Esophagus (tissue), 2 donors: ENCODE measurements around the gene FHL1. TPM values are rescaled to one million over a fixed set of nuclear protein-coding genes. Genes with fewer than 3 reads are reported as not detected.
"Not testable (repeated sequence)": the region's sequence is repeated elsewhere in the genome, so short reads cannot be mapped to it uniquely, and the experiment has no call there.

Source experiments
- H3K27ac ChIP-seq, 2 donors: one replicate each; pipeline ENCODE4 v1.5.1; 2013; ENCODE audit warnings: low read depth in 2 of 2, mild to moderate bottlenecking in 2 of 2, inconsistent platforms in 1 of 2, low read length in 1 of 2, moderate library complexity in 1 of 2
- H3K27me3 ChIP-seq, 2 donors: one replicate each; pipeline ENCODE4 v1.6.1; 2013; ENCODE audit warnings: low read length in 2 of 2, control low read depth in 1 of 2, mild to moderate bottlenecking in 1 of 2; ENCODE audit not compliant: insufficient read depth in 2 of 2, control insufficient read depth in 1 of 2
- H3K36me3 ChIP-seq, 2 donors: one replicate each; pipeline ENCODE4 v1.6.1; 2013; ENCODE audit warnings: low read length in 1 of 2; ENCODE audit not compliant: control insufficient read depth in 2 of 2, insufficient read depth in 2 of 2
- H3K4me1 ChIP-seq, 2 donors: one replicate each; pipeline ENCODE4 v1.6.1; 2013; ENCODE audit warnings: low read length in 1 of 2; ENCODE audit not compliant: control insufficient read depth in 2 of 2, insufficient read depth in 2 of 2
- H3K4me3 ChIP-seq, 2 donors: one replicate each; pipeline ENCODE4 v1.5.1; 2013; ENCODE audit warnings: low read length in 2 of 2, mild to moderate bottlenecking in 2 of 2, low read depth in 1 of 2, moderate library complexity in 1 of 2
- H3K9me3 ChIP-seq, 2 donors: one replicate each; pipeline ENCODE4 v1.6.1; 2013; ENCODE audit warnings: mild to moderate bottlenecking in 2 of 2, low read depth in 1 of 2, low read length in 1 of 2, moderate library complexity in 1 of 2; ENCODE audit not compliant: control insufficient read depth in 2 of 2, insufficient read depth in 1 of 2
- WGBS, 2 donors: extraction: QIAGEN DNeasy Blood & Tissue Kit; methylation state at CpG; one replicate each; pipeline ENCODE4 v1.1.7; 2013; 5-methylcytosine and 5-hydroxymethylcytosine counted together
- polyA plus RNA-seq, 2 donors: library from polyadenylated mRNA; stranded (reverse); fragments of 200-250 nt; gene quantifications; one replicate each; pipeline ENCODE4 v1.2.3, GENCODE V29; 2013
- donor health status: healthy with polysubstance abuse.
- donor health status: Bipolar disorder and iron deficiency.

The FHL1 gene
- polyA plus RNA-seq, 2 donors = 70.7 to 127 TPM

- WGBS, 2 donors = 87 to 97% methylated on average over 3 of the region's 3 CpGs
- no peak overlapping the region for H3K4me3 ChIP-seq
- H3K36me3 ChIP-seq = peaks cover 0 to 4% of the 10 kb centered on the region in 2 donors
Observed at GRCh38 chrX:136221851-136222513, 74.6 kb downstream of the FHL1 start.

GRCh38 chrX:136227074-136227473 lies 79.7 kb downstream of the FHL1 start:
- Histone ChIP-seq H3K9me3 (no peaks in the 10 kb centered on the region), H3K36me3 (peaks cover 0 to 3% of the 10 kb centered on the region in 2 donors), H3K27ac (no peak overlapping the region), H3K4me3 (no peak overlapping the region), H3K27me3 (no peaks in the 10 kb centered on the region), H3K4me1 (no peaks in the 10 kb centered on the region)

More at GRCh38 chrX:136221851-136222513, 74.6 kb downstream of the FHL1 start:
- Histone ChIP-seq H3K9me3 (no peaks in the 10 kb centered on the region), H3K4me1 (no peaks in the 10 kb centered on the region), H3K27ac (no peak overlapping the region), H3K27me3 (no peaks in the 10 kb centered on the region)

- Histone ChIP-seq H3K4me3 (no peak overlapping the region), H3K27ac (no peak overlapping the region), H3K9me3 (no peaks in the 10 kb centered on the region), H3K4me1 (no peaks in the 10 kb centered on the region), H3K36me3 (peaks cover 0 to 3% of the 10 kb centered on the region in 2 donors), H3K27me3 (no peaks in the 10 kb centered on the region)
- 74 to 81% methylated on average over 8 of the region's 8 CpGs for WGBS, 2 donors
Observed at GRCh38 chrX:136227948-136228838, 80.9 kb downstream of the FHL1 start.

GRCh38 chrX:136228839-136229207 lies 81.5 kb downstream of the FHL1 start:
- Histone ChIP-seq H3K27ac (no peak overlapping the region), H3K4me3 (no peak overlapping the region), H3K4me1 (no peaks in the 10 kb centered on the region), H3K36me3 (peaks cover 0 to 3% of the 10 kb centered on the region in 2 donors), H3K27me3 (no peaks in the 10 kb centered on the region), H3K9me3 (no peaks in the 10 kb centered on the region)
- WGBS, 2 donors = 71 to 77% methylated on average over 3 of the region's 3 CpGs

- Histone ChIP-seq H3K36me3 (no peaks in the 10 kb centered on the region), H3K27ac (no peak overlapping the region), H3K27me3 (no peaks in the 10 kb centered on the region), H3K4me1 (no peaks in the 10 kb centered on the region), H3K9me3 (no peaks in the 10 kb centered on the region), H3K4me3 (no peak overlapping the region)
- WGBS, 2 donors = 59 to 86% methylated on average over 3 of the region's 3 CpGs
Observed at GRCh38 chrX:136237074-136237473, 89.7 kb downstream of the FHL1 start.

GRCh38 chrX:136237849-136238248 lies 90.5 kb downstream of the FHL1 start:
- not testable (repeated sequence) for H3K9me3 ChIP-seq, H3K27me3 ChIP-seq, H3K4me3 ChIP-seq, H3K36me3 ChIP-seq, H3K4me1 ChIP-seq, H3K27ac ChIP-seq
- 85 to 96% methylated on average over 2 of the region's 4 CpGs for WGBS, 2 donors

- no peak overlapping the region for H3K4me3 ChIP-seq
- no peaks in the 10 kb centered on the region for H3K4me1 ChIP-seq
- H3K36me3 ChIP-seq = no peaks in the 10 kb centered on the region
- WGBS, 2 donors = 63 to 76% methylated on average over 6 of the region's 6 CpGs
- no peak overlapping the region for H3K27ac ChIP-seq
- no peaks in the 10 kb centered on the region for H3K27me3 ChIP-seq
- H3K9me3 ChIP-seq = no peaks in the 10 kb centered on the region
Observed at GRCh38 chrX:136246201-136246600, 98.9 kb downstream of the FHL1 start.

GRCh38 chrX:136250191-136251040 lies 103.1 kb downstream of the FHL1 start:
- Histone ChIP-seq H3K27ac (peak overlapping the region in 1 of 2 donors; percentile 23), H3K4me1 (no peaks in the 10 kb centered on the region), H3K9me3 (no peaks in the 10 kb centered on the region), H3K36me3 (no peaks in the 10 kb centered on the region), H3K4me3 (peak overlapping the region; percentile 54 to 73), H3K27me3 (peaks cover 0 to under 1% of the 10 kb centered on the region in 2 donors)
- WGBS, 2 donors = 6 to 27% methylated on average over 40 to 53 of the region's 53 CpGs
